Lung (tissue), 12 donors: ENCODE measurements around the gene DUSP10. TPM values are rescaled to one million over a fixed set of nuclear protein-coding genes. Genes with fewer than 3 reads are reported as not detected.

ENCODE experiments used
- ATAC-seq: fragments of 200-7000 bp; cut with Tn5 transposase; one replicate; pipeline ENCODE4 v1.9.1; 2020; ENCODE audit warnings: moderate number of reproducible peaks; ENCODE audit not compliant: insufficient read depth, low FRiP score
- DNase-seq, 3 donors: peaks; one replicate each; pipeline ENCODE4 v3.0.0-alpha.2; 2013 to 2017
- H3K27ac ChIP-seq, 2 donors: one replicate each; pipeline ENCODE4 v1.5.1; 2013; ENCODE audit warnings: mild to moderate bottlenecking in 2 of 2, moderate library complexity in 2 of 2, control low read depth in 1 of 2, inconsistent platforms in 1 of 2, low read depth in 1 of 2, low read length in 1 of 2
- H3K27me3 ChIP-seq, 3 donors: one replicate each; pipeline ENCODE4 v1.5.1; 2013; ENCODE audit warnings: low read length in 2 of 3; ENCODE audit not compliant: control insufficient read depth in 3 of 3, insufficient read depth in 3 of 3
- H3K36me3 ChIP-seq, 4 donors: one replicate each; pipeline ENCODE4 v1.5.1; 2013; ENCODE audit warnings: low read length in 4 of 4, mild to moderate bottlenecking in 1 of 4, moderate library complexity in 1 of 4; ENCODE audit not compliant: control insufficient read depth in 4 of 4, insufficient read depth in 4 of 4
- H3K4me1 ChIP-seq, 5 donors: one replicate each; pipeline ENCODE4 v1.5.1; 2013; ENCODE audit warnings: low read length in 5 of 5, mild to moderate bottlenecking in 2 of 5, moderate library complexity in 1 of 5; ENCODE audit not compliant: control insufficient read depth in 5 of 5, insufficient read depth in 5 of 5
- H3K4me3 ChIP-seq: one replicate; pipeline ENCODE4 v1.5.1; 2013; ENCODE audit warnings: mild to moderate bottlenecking, control low read depth, moderate library complexity
- H3K9ac ChIP-seq, 2 donors: one replicate each; pipeline ENCODE4 v1.5.1; 2013; ENCODE audit warnings: low read length in 2 of 2, control low read depth in 1 of 2; ENCODE audit not compliant: insufficient read depth in 1 of 2
- H3K9me3 ChIP-seq, 4 donors: one replicate each; pipeline ENCODE4 v1.5.1; 2013; ENCODE audit warnings: low read length in 3 of 4, mild to moderate bottlenecking in 1 of 4, moderate library complexity in 1 of 4; ENCODE audit not compliant: control insufficient read depth in 4 of 4, insufficient read depth in 3 of 4
- CTCF ChIP-seq: IDR thresholded peaks from 2 replicates; pipeline ENCODE4 v1.5.1; 2012; ENCODE audit warnings: mild to moderate bottlenecking; ENCODE audit errors: control extremely low read depth, extremely low read depth
- WGBS, 2 donors: extraction: QIAGEN DNeasy Blood & Tissue Kit; methylation state at CpG; one replicate each; pipeline ENCODE4 v1.1.7; 2013; 5-methylcytosine and 5-hydroxymethylcytosine counted together
- polyA plus RNA-seq, 2 donors: library from polyadenylated mRNA; stranded (reverse); fragments of 200-250 nt; gene quantifications; one replicate each; pipeline ENCODE4 v1.2.1, GENCODE V29; 2013
- total RNA-seq, 2 donors: library from RNA; depleted of rRNA in 1 of 2; stranded (reverse); fragments of >200 nt in 1 of 2; gene quantifications; one replicate each; pipeline ENCODE4 v1.2.1, GENCODE V29; 2014 to 2021
- donor health status: control.
- donor health status: control.
- donor health status: Bipolar disorder and iron deficiency.
- donor health status: healthy.
- donor health status: DM: yes; HTN: yes; CAD: no.

Gene DUSP10
- total and polyA plus RNA-seq, 4 donors: 5.3 to 17.2 (median 11.5) TPM

GRCh38 chr1:221778535-221779142 is 36.8 kb upstream of the DUSP10 start:
- Histone ChIP-seq H3K36me3 (no peaks in the 10 kb centered on the region), H3K4me3 (no peak overlapping the region), H3K4me1 (peaks cover 0 to 4% (median 0%) of the 10 kb centered on the region in 5 donors), H3K9ac (no peak overlapping the region), H3K9me3 (no peaks in the 10 kb centered on the region), H3K27me3 (no peaks in the 10 kb centered on the region), H3K27ac (no peak overlapping the region)
- WGBS, 2 donors: 55 to 72% methylated on average over 8 of the region's 8 CpGs
- no peak for ATAC-seq
- no peak for TF ChIP-seq CTCF
- DNase-seq: no peak

GRCh38 chr1:221778125-221778524 is 36.2 kb upstream of the DUSP10 start:
- Histone ChIP-seq H3K36me3 (no peaks in the 10 kb centered on the region), H3K27ac (no peak overlapping the region)
- ATAC-seq: no peak

GRCh38 chr1:221777431-221778072 is 35.7 kb upstream of the DUSP10 start:
- Histone ChIP-seq H3K4me3 (no peak overlapping the region), H3K9ac (no peak overlapping the region), H3K36me3 (no peaks in the 10 kb centered on the region), H3K9me3 (no peaks in the 10 kb centered on the region), H3K27me3 (no peaks in the 10 kb centered on the region), H3K4me1 (peaks cover 0 to 4% (median 0%) of the 10 kb centered on the region in 5 donors), H3K27ac (no peak overlapping the region)
- no peak for TF ChIP-seq CTCF
- no peak for DNase-seq
- no peak for ATAC-seq
- WGBS, 2 donors: 50 to 72% methylated on average over 8 of the region's 8 CpGs

More at GRCh38 chr1:221778125-221778524, 36.2 kb upstream of the DUSP10 start:
- Histone ChIP-seq H3K27me3 (no peaks in the 10 kb centered on the region), H3K4me3 (no peak overlapping the region), H3K9ac (no peak overlapping the region), H3K9me3 (no peaks in the 10 kb centered on the region), H3K4me1 (peaks cover 0 to 4% (median 0%) of the 10 kb centered on the region in 5 donors)
- no peak for DNase-seq
- WGBS, 2 donors: 71 to 78% methylated on average over 3 of the region's 3 CpGs
- no peak for TF ChIP-seq CTCF
